Measurements from ENCODE around the gene CDK5R2. TPM values are rescaled to one million over a fixed set of nuclear protein-coding genes. Genes with fewer than 3 reads are reported as not detected.

Gene CDK5R2
- total RNA-seq, 1 experiment from 2014 or later: 0.17 TPM

DNA sequence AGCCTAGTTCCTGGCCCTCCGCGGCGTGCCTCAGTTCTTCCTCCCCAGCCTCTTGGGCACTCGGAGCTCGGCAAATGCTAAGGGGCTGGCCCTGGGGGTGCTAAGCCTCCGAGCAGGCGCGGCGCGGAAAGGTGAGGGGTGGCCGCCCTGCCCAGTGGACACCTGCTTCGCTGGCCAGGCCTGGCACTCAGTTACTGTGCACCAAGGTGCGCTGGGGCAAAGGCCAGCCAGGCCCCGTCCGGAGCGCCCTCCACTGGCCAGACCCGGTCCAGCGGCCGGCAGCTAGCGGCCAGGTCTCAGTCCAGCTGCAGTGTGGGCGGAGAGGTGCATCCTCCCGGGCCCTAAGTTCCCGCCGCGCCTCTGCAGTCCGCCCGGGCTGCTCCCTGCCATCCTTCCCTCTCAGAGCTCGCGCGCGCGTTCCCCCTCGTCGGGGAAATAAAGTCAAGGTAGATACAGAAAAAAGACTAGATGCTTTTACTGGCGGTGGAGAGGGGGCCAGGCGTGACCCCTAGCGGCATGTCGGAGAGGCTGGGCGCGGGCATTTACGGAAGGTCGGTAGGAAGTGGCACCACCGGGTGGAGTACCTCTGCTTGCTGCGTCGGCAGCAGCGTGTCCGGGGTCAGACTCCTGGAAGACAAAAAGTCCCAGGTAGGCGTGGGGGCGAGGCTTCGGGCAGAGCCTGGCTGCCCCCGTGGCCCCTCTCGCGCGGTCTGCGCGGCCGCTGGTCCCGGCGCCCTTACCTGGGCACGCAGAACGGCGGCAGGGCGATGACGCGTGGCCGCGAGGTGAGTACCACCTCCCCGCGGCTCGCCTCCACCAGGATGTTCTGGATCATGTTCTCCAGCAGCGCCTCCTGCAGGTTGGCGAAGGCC, 43.2 kb downstream of the CDK5R2 start:
- Histone ChIP-seq H3K4me3 (peak overlapping the region; percentile 55), H3K27me3 (ENCODE audit: insufficient read depth, low read depth) (peaks cover 19% of the 10 kb centered on the region), H4K20me1 (ENCODE audit: insufficient read depth) (no peaks in the 10 kb centered on the region), H3K9me2 (ENCODE audit: insufficient read depth) (no peaks in the 10 kb centered on the region), H3K4me2 (peak overlapping the region; percentile 87), H3K79me2 (ENCODE audit: low read depth) (no peaks in the 10 kb centered on the region), H3K9me3 (ENCODE audit: insufficient read depth, low read depth) (no peaks in the 10 kb centered on the region), H3K36me3 (ENCODE audit: low read depth) (no peaks in the 10 kb centered on the region), H3K4me1 (replicated peaks; ENCODE audit: insufficient read depth) (0 out of 2 replicates have a peak, but pooled peaks cover 5% of the 10 kb centered on the region), H2AFZ (peak overlapping the region; percentile 79), H3F3A (ENCODE audit: insufficient read depth, low read depth) (0 out of 2 replicates have a peak, but pooled peaks cover 3% of the 10 kb centered on the region), H3K27ac (no peak overlapping the region)
- ChIA-PET CTCF (interaction anchor here (0.5 to 1.8 kb wide), 7 partner anchors 8 to 165 kb away, joined by 3 to 10 read pairs (median 4); no protein-coding TSS in a partner anchor), POLR2A (ENCODE audit: unreplicated experiment) (interaction anchor here (0.6 to 0.7 kb wide), 2 partner anchors 69 to 731 kb away, joined by 3 to 6 read pairs; no protein-coding TSS in a partner anchor)
- TF ChIP-seq EZH2 (IDR thresholded peaks at IDR 0.05; ENCODE audit: low read depth): no peak
- TF ChIP-seq, protein P1, sequence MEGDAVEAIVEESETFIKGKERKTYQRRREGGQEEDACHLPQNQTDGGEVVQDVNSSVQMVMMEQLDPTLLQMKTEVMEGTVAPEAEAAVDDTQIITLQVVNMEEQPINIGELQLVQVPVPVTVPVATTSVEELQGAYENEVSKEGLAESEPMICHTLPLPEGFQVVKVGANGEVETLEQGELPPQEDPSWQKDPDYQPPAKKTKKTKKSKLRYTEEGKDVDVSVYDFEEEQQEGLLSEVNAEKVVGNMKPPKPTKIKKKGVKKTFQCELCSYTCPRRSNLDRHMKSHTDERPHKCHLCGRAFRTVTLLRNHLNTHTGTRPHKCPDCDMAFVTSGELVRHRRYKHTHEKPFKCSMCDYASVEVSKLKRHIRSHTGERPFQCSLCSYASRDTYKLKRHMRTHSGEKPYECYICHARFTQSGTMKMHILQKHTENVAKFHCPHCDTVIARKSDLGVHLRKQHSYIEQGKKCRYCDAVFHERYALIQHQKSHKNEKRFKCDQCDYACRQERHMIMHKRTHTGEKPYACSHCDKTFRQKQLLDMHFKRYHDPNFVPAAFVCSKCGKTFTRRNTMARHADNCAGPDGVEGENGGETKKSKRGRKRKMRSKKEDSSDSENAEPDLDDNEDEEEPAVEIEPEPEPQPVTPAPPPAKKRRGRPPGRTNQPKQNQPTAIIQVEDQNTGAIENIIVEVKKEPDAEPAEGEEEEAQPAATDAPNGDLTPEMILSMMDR (conservative IDR thresholded peaks at IDR 0.05): peak; percentile 71
- no TSS peak for BruUV-seq (replicated peaks)
- intact Hi-C loops (cut with micrococcal nuclease; ENCODE audit: unreplicated experiment): loop anchor here (5.0 kb wide), 3 partner anchors 125 to 155 kb away; no protein-coding TSS in a partner anchor
- peak in 1 of 2 experiments; percentile 75 for DNase-seq

DNA sequence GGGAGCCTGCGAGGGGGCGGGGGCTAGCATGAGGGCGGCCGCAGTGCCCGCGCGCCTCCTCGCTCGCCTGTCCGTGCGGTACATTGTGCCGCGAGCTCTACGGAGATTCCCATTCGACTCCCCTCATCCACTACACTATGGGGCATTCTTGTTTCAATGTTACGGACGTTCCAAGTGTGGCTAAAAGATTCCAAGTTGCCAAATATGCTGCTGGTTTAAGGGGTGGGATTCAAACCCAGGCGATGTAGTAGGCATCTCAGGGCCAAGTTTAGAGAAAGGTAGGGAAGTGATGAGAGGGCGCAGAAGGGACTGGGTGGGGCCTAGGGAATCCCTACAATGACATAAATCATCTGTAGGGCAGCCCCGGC, 43.8 kb downstream of the CDK5R2 start:
- Histone ChIP-seq H3K9me2 (ENCODE audit: insufficient read depth) (no peaks in the 10 kb centered on the region), H2AFZ (peak overlapping the region; percentile 79; the same call in 1 of the 2 replicates), H3K27ac (no peak overlapping the region), H3K9me3 (ENCODE audit: insufficient read depth, low read depth) (no peaks in the 10 kb centered on the region), H4K20me1 (ENCODE audit: insufficient read depth) (no peaks in the 10 kb centered on the region), H3K4me3 (peak overlapping the region; percentile 55; the same call in 1 of the 2 replicates), H3K27me3 (ENCODE audit: insufficient read depth, low read depth) (peaks cover 19% of the 10 kb centered on the region), H3K4me1 (replicated peaks; ENCODE audit: insufficient read depth) (0 out of 2 replicates have a peak, but pooled peaks cover 5% of the 10 kb centered on the region), H3K79me2 (ENCODE audit: low read depth) (no peaks in the 10 kb centered on the region), H3K36me3 (ENCODE audit: low read depth) (no peaks in the 10 kb centered on the region), H3F3A (ENCODE audit: insufficient read depth, low read depth) (0 out of 2 replicates have a peak, but pooled peaks cover 3% of the 10 kb centered on the region), H3K4me2 (peak overlapping the region; percentile 87)
- DNase-seq: no peak
- TF ChIP-seq, protein P1 (conservative IDR thresholded peaks at IDR 0.05): no peak
- TF ChIP-seq EZH2 (IDR thresholded peaks at IDR 0.05; ENCODE audit: low read depth): no peak
- CTCF ChIA-PET: interaction anchor here (0.5 kb wide), 1 partner anchor 164 kb away, joined by 9 read pairs; no protein-coding TSS in a partner anchor
- BruUV-seq (replicated peaks): no TSS peak
- POLR2A ChIA-PET (ENCODE audit: unreplicated experiment): no interaction called here
- intact Hi-C loops (cut with micrococcal nuclease; ENCODE audit: unreplicated experiment): loop anchor here (5.0 kb wide), 3 partner anchors 126 to 154 kb away; no protein-coding TSS in a partner anchor

DNA sequence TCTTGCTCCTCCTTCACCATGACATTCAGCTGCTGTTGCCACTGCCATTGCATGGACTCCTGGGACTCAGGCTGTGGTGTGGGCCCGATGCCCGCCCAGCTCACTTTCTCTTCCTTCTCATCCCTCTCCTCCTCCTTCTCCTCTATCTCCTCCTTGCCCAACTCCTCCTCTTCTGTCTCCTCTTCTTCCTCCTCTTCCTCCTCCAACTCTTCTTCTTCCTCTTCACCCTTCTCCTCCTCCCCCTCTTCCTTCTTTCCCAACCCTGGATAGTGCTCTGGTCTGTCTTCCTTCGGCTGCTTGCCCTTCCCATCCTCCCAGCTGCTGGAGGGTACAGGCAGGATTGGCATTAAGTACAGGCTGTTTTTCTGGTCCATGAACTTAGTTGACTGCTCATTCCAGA, 44.5 kb downstream of the CDK5R2 start:
- H3K79me2 ChIP-seq (ENCODE audit: low read depth): no peaks in the 10 kb centered on the region
- H3K4me3 ChIP-seq: no peak overlapping the region
- no peaks in the 10 kb centered on the region for H3K9me2 ChIP-seq (ENCODE audit: insufficient read depth)
- H3F3A ChIP-seq (ENCODE audit: insufficient read depth, low read depth): 0 out of 2 replicates have a peak, but pooled peaks cover 3% of the 10 kb centered on the region
- no peak for DNase-seq
- H3K27me3 ChIP-seq (ENCODE audit: insufficient read depth, low read depth): peaks cover 19% of the 10 kb centered on the region
- ChIA-PET CTCF (interaction anchor here (0.6 kb wide), 1 partner anchor 22 kb away, joined by 4 read pairs; no protein-coding TSS in a partner anchor), POLR2A (ENCODE audit: unreplicated experiment) (no interaction called here)
- no peaks in the 10 kb centered on the region for H3K36me3 ChIP-seq (ENCODE audit: low read depth)
- TF ChIP-seq, protein P1 (conservative IDR thresholded peaks at IDR 0.05): no peak
- no peak for TF ChIP-seq EZH2 (IDR thresholded peaks at IDR 0.05; ENCODE audit: low read depth)
- intact Hi-C loops (cut with micrococcal nuclease; ENCODE audit: unreplicated experiment): loop anchor here (5.0 kb wide), 3 partner anchors 127 to 153 kb away; no protein-coding TSS in a partner anchor
- no peaks in the 10 kb centered on the region for H3K9me3 ChIP-seq (ENCODE audit: insufficient read depth, low read depth)
- H3K27ac ChIP-seq: no peak overlapping the region
- no peak overlapping the region for H3K4me2 ChIP-seq
- H2AFZ ChIP-seq: no peak overlapping the region
- BruUV-seq (replicated peaks): no TSS peak
- no peaks in the 10 kb centered on the region for H4K20me1 ChIP-seq (ENCODE audit: insufficient read depth)
- H3K4me1 ChIP-seq (replicated peaks; ENCODE audit: insufficient read depth): 0 out of 2 replicates have a peak, but pooled peaks cover 5% of the 10 kb centered on the region
